Stimulated activated CD4-positive, alpha-beta T cell treated with anti-CD3 and anti-CD28 coated beads, Interleukin-2, amount 100 ng/mL, for 4 hours (primary cell): ENCODE data around the gene SLC22A31.

Source experiments
- DNase-seq: peaks from one replicate; pipeline ENCODE4 v3.0.0-alpha.2; 2020; ENCODE audit warnings: low read depth

Gene SLC22A31

GRCh38 chr16:89149386-89149785 is 51.0 kb downstream of the SLC22A31 start:
- DNase-seq = no peak

GRCh38 chr16:89147085-89147817 is 53.1 kb downstream of the SLC22A31 start:
- no peak for DNase-seq

GRCh38 chr16:89146211-89147005 is 53.9 kb downstream of the SLC22A31 start:
- no peak for DNase-seq
